K562 treated with DMSO at 1 percent for 4 hours (cell line): ENCODE results near the gene ATF2. TPM values are rescaled to one million over a fixed set of nuclear protein-coding genes. Genes with fewer than 3 reads are reported as not detected.

Source experiments
- total RNA-seq: library from RNA; unstranded; fragments of 300-600 nt; gene quantifications from 2 replicates; pipeline ENCODE4 v1.2.3, GENCODE V29; 2022; ENCODE audit not compliant: insufficient read depth

The ATF2 gene, protein sequence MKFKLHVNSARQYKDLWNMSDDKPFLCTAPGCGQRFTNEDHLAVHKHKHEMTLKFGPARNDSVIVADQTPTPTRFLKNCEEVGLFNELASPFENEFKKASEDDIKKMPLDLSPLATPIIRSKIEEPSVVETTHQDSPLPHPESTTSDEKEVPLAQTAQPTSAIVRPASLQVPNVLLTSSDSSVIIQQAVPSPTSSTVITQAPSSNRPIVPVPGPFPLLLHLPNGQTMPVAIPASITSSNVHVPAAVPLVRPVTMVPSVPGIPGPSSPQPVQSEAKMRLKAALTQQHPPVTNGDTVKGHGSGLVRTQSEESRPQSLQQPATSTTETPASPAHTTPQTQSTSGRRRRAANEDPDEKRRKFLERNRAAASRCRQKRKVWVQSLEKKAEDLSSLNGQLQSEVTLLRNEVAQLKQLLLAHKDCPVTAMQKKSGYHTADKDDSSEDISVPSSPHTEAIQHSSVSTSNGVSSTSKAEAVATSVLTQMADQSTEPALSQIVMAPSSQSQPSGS
- total RNA-seq, result 16.3 and 23.6 TPM in 2 replicates

DNA sequence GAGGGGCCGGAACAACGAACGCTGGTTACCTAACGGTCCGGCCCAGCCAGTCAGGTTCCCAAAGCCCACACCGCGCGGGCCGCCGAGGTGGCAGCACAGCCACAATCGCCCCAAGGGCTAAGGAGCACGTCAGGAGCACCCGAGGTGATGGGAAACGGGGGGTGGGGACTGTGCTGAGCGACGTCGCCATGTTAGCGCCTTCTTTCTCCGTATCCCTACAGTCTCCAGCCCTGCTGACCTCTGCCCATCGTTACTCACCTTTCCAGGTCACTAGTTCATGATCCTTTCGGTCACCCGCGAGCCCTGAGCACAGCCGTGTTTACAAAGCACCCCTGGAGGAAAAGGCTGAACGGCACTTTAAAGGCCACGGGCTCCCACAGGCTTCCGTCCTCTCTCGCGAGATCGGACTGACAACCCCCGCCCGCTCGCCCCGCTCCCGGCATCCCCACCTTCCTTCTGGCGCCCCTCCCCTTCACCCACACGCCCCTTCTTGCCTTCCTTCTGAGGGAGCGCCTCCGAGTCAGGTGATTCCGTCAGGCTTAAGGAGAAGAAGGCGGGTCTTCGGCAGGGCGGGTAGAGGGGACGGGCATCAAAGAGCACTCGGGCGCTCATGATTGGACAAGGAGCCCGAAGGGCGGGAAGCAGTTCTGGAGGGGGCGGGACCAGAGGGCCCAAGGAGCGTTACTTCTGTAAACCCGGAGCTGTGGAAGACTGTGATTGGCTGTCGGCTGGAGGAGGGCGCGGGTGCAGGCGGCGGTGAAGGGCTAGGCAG, at the start of gene ATF2:
ATF2 (minus strand) TSS at position 412 of the 772 bp plus-strand sequence. CDS start 31,760 bp downstream, outside the sequence.

DNA sequence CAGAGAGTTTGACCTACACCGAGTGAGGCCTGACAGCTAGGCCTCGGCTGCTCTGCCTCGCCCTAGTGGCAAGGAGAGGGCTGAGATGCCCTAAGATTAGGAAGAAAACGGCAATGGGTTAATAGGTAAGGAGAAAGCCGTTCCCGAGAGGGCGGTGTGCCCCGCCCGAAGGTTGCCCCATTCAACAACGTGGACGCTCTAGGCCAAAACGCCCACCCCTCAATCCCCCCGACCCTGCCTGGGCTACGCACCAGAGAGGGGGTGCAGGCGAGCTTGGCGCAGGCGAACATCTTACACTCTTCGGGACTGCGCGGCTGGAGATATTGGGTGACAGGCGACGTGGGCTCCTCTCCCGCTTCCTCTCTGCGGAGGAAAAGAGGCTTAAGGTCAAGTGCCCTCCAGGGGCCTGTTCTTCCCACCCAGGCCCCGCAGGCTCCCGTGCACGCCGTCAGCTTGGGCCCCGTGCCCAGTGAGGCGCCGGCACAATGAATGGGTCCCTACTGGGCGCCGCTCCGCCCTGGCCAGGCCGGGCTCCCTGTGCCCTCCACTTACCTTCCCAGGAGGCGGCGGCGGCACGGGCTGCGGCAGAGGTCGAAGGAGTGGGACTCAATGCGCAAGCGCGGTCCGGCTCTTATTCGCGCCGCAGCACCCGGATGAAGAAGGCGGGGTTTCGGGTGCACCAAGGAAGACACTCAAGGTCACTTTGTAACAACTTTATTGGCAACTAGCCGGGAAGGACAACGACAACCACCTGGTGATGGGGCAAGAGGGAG, 13.3 kb upstream of the ATF2 start, which contains the start of gene ATP5MC3:
ATP5MC3 (minus strand) TSS at position 607 of the 773 bp plus-strand sequence; CDS start at position 290, 317 bp downstream.

Other genes with a start within 250 kb of the ATF2 start
- not detected in 2 replicates for gene CHN1, start 162.8 kb downstream of the ATF2 start, total RNA-seq
- gene ATP5MC3, start 13.5 kb upstream of the ATF2 start, total RNA-seq, result 533 and 540 TPM in 2 replicates